ENCODE data around the gene STIM1. TPM values are rescaled to one million over a fixed set of nuclear protein-coding genes. Genes with fewer than 3 reads are reported as not detected.

The STIM1 gene
- total and polyA plus RNA-seq, 12 donors: 11.9 to 55.7 (median 37.4) TPM

DNA sequence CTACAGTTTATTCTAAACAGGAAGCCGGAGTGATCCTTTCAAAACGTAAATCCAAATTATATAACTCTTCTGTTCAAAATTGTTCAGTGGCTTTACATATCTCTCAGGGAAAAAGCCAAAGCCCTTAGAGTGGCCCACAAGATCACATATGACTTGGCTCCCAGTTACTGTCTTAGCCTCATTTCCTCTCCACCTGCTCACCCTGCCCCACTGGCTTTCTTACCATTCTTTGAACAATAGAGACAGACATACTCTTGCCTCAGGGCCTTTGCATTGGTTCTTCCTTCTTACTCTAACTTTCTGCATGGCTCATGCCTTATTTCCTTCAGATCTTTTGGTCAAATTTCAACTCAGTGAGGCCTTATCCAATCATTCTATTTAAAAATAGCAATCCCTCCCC lies 52.1 kb downstream of the STIM1 start:
- H3K4me1 ChIP-seq: peaks cover 3 to 53% (median 28%) of the 10 kb centered on the region in 9 donors

DNA sequence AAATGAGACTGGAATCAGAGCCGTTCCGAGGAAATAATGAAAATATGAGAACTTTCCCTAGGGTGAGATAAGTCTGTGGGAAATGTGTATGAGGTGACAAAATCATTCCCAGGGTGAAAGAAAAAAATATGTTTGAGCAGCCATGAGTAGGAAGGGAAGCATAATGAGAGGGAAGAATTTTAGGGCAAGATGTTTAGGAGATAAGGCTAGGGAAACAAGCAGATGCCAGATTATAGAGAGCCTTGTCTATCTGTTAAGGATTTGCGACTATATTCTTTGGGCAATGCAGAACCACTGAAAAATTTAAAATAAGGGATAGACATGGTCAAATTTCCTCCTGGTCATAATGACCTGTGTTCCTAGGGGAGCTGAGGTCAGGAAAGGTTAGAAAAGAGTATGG lies 54.4 kb downstream of the STIM1 start:
- Histone ChIP-seq H3K4me3 (no peak overlapping the region), H3K9me3 (no peaks in the 10 kb centered on the region), H3K36me3 (peaks cover 0 to 3% (median 0%) of the 10 kb centered on the region in 9 donors), H3K4me1 (peaks cover 0 to 45% (median 6%) of the 10 kb centered on the region in 9 donors), H3K27ac (no peak overlapping the region), H3K27me3 (no peaks in the 10 kb centered on the region)
- DNase-seq (no peak), ATAC-seq (no peak)
- intact Hi-C loops (cut with DNase I): no loop called here
- TF ChIP-seq, protein P1, sequence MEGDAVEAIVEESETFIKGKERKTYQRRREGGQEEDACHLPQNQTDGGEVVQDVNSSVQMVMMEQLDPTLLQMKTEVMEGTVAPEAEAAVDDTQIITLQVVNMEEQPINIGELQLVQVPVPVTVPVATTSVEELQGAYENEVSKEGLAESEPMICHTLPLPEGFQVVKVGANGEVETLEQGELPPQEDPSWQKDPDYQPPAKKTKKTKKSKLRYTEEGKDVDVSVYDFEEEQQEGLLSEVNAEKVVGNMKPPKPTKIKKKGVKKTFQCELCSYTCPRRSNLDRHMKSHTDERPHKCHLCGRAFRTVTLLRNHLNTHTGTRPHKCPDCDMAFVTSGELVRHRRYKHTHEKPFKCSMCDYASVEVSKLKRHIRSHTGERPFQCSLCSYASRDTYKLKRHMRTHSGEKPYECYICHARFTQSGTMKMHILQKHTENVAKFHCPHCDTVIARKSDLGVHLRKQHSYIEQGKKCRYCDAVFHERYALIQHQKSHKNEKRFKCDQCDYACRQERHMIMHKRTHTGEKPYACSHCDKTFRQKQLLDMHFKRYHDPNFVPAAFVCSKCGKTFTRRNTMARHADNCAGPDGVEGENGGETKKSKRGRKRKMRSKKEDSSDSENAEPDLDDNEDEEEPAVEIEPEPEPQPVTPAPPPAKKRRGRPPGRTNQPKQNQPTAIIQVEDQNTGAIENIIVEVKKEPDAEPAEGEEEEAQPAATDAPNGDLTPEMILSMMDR (IDR thresholded peaks at IDR 0.05): no peak
- WGBS, 2 donors: 44 to 64% methylated on average over 3 of the region's 3 CpGs

More for the DNA sequence above, 52.1 kb downstream of the STIM1 start:
- ATAC-seq (no peak), DNase-seq (no peak)
- Histone ChIP-seq H3K27ac (no peak overlapping the region), H3K9me3 (no peaks in the 10 kb centered on the region), H3K27me3 (no peaks in the 10 kb centered on the region), H3K36me3 (peaks cover 0 to 3% (median 0%) of the 10 kb centered on the region in 9 donors), H3K4me3 (no peak overlapping the region)
- TF ChIP-seq, protein P1 (IDR thresholded peaks at IDR 0.05): no peak
- 74 to 77% methylated on average over 2 of the region's 2 CpGs for WGBS, 2 donors
- intact Hi-C loops (cut with DNase I): no loop called here

DNA sequence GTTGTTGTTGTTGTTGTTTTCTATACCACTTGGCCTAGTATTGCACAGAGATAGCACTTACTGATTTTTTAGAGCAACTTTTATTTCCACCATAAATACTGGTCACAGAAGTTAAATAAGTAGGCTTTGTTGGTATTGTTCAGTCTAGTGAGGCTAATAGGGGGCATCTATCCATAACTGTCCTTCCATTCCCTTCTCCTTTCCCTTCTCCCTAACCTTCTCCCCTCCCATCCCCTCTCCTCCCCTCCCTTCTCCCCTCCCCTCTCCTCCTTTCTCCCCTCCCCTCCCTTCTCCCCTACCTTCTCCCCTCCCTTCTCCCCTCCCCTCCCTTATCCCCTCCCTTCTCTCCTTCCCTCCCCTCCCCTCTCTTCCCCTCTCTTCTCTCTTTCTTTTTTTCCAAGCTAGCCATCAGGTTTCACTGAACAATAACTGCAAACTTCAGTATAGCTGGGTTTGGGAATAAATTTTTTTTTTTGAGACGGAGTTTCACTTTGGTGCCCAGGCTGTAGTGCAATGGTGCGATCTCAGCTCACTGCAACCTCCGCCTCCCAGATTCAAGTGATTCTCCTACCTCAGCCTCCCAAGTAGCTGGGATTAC lies 56.5 kb downstream of the STIM1 start:
- no peak for ATAC-seq
- 96 to 98% methylated on average over 3 of the region's 3 CpGs for WGBS, 2 donors
- no peak overlapping the region for H3K27ac ChIP-seq
- peaks cover 0 to 38% (median 0%) of the 10 kb centered on the region in 9 donors for H3K4me1 ChIP-seq
- intact Hi-C loops (cut with DNase I): no loop called here
- H3K9me3 ChIP-seq: no peaks in the 10 kb centered on the region
- no peak overlapping the region for H3K4me3 ChIP-seq
- TF ChIP-seq, protein P1 (IDR thresholded peaks at IDR 0.05): no peak
- no peak for DNase-seq
- H3K36me3 ChIP-seq: peaks cover 0 to 3% (median 0%) of the 10 kb centered on the region in 9 donors
- H3K27me3 ChIP-seq: no peaks in the 10 kb centered on the region

DNA sequence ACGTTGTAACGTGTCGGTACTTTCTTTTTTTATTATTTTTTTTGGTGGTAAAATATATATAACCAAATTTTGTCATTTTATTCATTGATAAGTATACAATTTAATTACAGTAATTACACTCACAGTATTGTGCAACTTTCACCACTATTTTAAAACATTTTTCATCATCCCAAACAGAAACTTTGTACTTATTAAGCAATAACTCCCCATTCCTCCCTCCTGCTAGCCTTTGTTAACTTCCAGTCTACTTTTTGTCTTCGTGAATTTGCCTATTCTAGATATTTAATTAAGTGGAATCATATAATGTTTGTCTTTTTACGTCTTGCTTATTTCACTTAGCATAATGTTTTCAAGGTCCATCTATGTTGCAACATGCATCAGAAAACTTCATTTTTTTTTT lies 58.5 kb downstream of the STIM1 start:
- 92 to 95% methylated on average over 5 of the region's 5 CpGs for WGBS, 2 donors
- TF ChIP-seq, protein P1 (IDR thresholded peaks at IDR 0.05): no peak
- intact Hi-C loops (cut with DNase I): no loop called here
- DNase-seq: no peak
- no peaks in the 10 kb centered on the region for H3K9me3 ChIP-seq
- no peak for ATAC-seq
- no peak overlapping the region for H3K4me3 ChIP-seq
- H3K27me3 ChIP-seq: no peaks in the 10 kb centered on the region
- no peaks in the 10 kb centered on the region for H3K36me3 ChIP-seq
- H3K27ac ChIP-seq: no peak overlapping the region
- H3K4me1 ChIP-seq: peaks cover 0 to 36% (median 0%) of the 10 kb centered on the region in 9 donors

Measured in heart right ventricle (tissue), 16 donors.